Astrocyte (in vitro differentiated cells and primary cell): Measurements from ENCODE around the gene PADI4. TPM values are rescaled to one million over a fixed set of nuclear protein-coding genes. Genes with fewer than 3 reads are reported as not detected.

Experiments
- DNase-seq: peaks from one replicate; pipeline ENCODE4 v3.0.0-alpha.2; 2010; ENCODE audit warnings: low read depth
- FAIRE-seq: peaks from 2 replicates; lab custom pipeline; 2011; peaks lifted over from hg19 to GRCh38; lab: Jason Lieb, UNC
- H2AFZ ChIP-seq: 2 replicates; pipeline ENCODE4 v1.6.0; 2012; ENCODE audit warnings: low read depth, low read length, inconsistent platforms
- H3K27ac ChIP-seq: 2 replicates; pipeline ENCODE4 v1.5.1; 2011; ENCODE audit warnings: low read depth, low read length, inconsistent platforms
- H3K27me3 ChIP-seq: 2 replicates; pipeline ENCODE4 v1.6.0; 2011; ENCODE audit warnings: low read length, inconsistent platforms; ENCODE audit not compliant: insufficient read depth
- H3K36me3 ChIP-seq: 2 replicates; pipeline ENCODE4 v1.5.1; 2011; ENCODE audit warnings: low read length, inconsistent platforms; ENCODE audit not compliant: insufficient read depth
- H3K4me1 ChIP-seq: 2 replicates; pipeline ENCODE4 v1.5.1; 2011; ENCODE audit warnings: low read length, inconsistent platforms; ENCODE audit not compliant: insufficient read depth
- H3K4me2 ChIP-seq: 2 replicates; pipeline ENCODE4 v1.6.0; 2012; ENCODE audit warnings: low read length, inconsistent platforms
- H3K4me3 ChIP-seq: 2 replicates; pipeline ENCODE4 v1.5.1; 2011; ENCODE audit warnings: low read depth, mild to moderate bottlenecking, low read length, inconsistent platforms; ENCODE audit not compliant: insufficient read depth
- H3K79me2 ChIP-seq: 2 replicates; pipeline ENCODE4 v1.6.0; 2012; ENCODE audit warnings: mild to moderate bottlenecking, low read length, inconsistent platforms; ENCODE audit not compliant: insufficient read depth
- H3K9ac ChIP-seq: 2 replicates; pipeline ENCODE4 v1.6.0; 2012; ENCODE audit warnings: mild to moderate bottlenecking, low read length, inconsistent platforms
- H3K9me3 ChIP-seq: 2 replicates; pipeline ENCODE4 v1.5.1; 2012; ENCODE audit warnings: low read depth, mild to moderate bottlenecking, low read length, inconsistent platforms; ENCODE audit not compliant: insufficient read depth
- H4K20me1 ChIP-seq: 2 replicates; pipeline ENCODE4 v1.6.0; 2012; ENCODE audit warnings: low read length, inconsistent platforms; ENCODE audit not compliant: insufficient read depth
- H3K27ac Mint-ChIP-seq: one replicate; pipeline ENCODE4 v1.8.0; 2021; ENCODE audit warnings: mild to moderate bottlenecking, mixed read lengths; ENCODE audit not compliant: unreplicated experiment
- H3K27me3 Mint-ChIP-seq: one replicate; pipeline ENCODE4 v1.8.0; 2021; ENCODE audit warnings: low read depth, mixed read lengths; ENCODE audit not compliant: unreplicated experiment
- H3K36me3 Mint-ChIP-seq: one replicate; pipeline ENCODE4 v1.8.0; 2021; ENCODE audit warnings: low read depth, mixed read lengths; ENCODE audit not compliant: unreplicated experiment
- H3K4me1 Mint-ChIP-seq: one replicate; pipeline ENCODE4 v1.8.0; 2021; ENCODE audit warnings: low read depth, mixed read lengths; ENCODE audit not compliant: unreplicated experiment
- H3K4me3 Mint-ChIP-seq: one replicate; pipeline ENCODE4 v1.8.0; 2021; ENCODE audit warnings: mild to moderate bottlenecking, moderate library complexity, mixed read lengths; ENCODE audit not compliant: unreplicated experiment
- H3K9me3 Mint-ChIP-seq: one replicate; pipeline ENCODE4 v1.8.0; 2021; ENCODE audit warnings: mild to moderate bottlenecking, mixed read lengths; ENCODE audit not compliant: unreplicated experiment
- EZH2 ChIP-seq: IDR thresholded peaks from 2 replicates; pipeline ENCODE4 v1.6.1; 2012; ENCODE audit warnings: mild to moderate bottlenecking, low read length, inconsistent platforms; ENCODE audit not compliant: insufficient read depth
- total RNA-seq: library from RNA; stranded (reverse); gene quantifications from 2 replicates; pipeline ENCODE4 v1.2.1, GENCODE V29; 2021
- TF ChIP-seq, protein P1 (sequence below): IDR thresholded peaks from 2 replicates; pipeline ENCODE4 v1.5.1; 2011; ENCODE audit warnings: low read depth, mild to moderate bottlenecking, inconsistent platforms, low read length, moderate library complexity; ENCODE audit not compliant: insufficient read depth

Gene PADI4
- total RNA-seq, 1 donor from 2014 or later: not detected

- Histone ChIP-seq H3K9ac (no peak overlapping the region), H3K4me2 (no peak overlapping the region), H3K4me3 (no peak overlapping the region), H3K27ac (no peak overlapping the region), H3K27me3 (no peaks in the 10 kb centered on the region), H3K79me2 (no peaks in the 10 kb centered on the region), H3K9me3 (no peaks in the 10 kb centered on the region), H3K4me1 (no peaks in the 10 kb centered on the region), H3K36me3 (no peaks in the 10 kb centered on the region), H4K20me1 (no peaks in the 10 kb centered on the region), H2AFZ (no peak overlapping the region)
- DNase-seq: peak; percentile 19
- Mint-ChIP-seq H3K36me3 (peaks cover 2% of the 10 kb centered on the region), H3K4me1 (peaks cover 7% of the 10 kb centered on the region), H3K27me3 (peaks cover 45% of the 10 kb centered on the region), H3K9me3 (peaks cover 7% of the 10 kb centered on the region), H3K27ac (no peak overlapping the region), H3K4me3 (no peak overlapping the region)
- no peak for FAIRE-seq
- TF ChIP-seq, protein P1, sequence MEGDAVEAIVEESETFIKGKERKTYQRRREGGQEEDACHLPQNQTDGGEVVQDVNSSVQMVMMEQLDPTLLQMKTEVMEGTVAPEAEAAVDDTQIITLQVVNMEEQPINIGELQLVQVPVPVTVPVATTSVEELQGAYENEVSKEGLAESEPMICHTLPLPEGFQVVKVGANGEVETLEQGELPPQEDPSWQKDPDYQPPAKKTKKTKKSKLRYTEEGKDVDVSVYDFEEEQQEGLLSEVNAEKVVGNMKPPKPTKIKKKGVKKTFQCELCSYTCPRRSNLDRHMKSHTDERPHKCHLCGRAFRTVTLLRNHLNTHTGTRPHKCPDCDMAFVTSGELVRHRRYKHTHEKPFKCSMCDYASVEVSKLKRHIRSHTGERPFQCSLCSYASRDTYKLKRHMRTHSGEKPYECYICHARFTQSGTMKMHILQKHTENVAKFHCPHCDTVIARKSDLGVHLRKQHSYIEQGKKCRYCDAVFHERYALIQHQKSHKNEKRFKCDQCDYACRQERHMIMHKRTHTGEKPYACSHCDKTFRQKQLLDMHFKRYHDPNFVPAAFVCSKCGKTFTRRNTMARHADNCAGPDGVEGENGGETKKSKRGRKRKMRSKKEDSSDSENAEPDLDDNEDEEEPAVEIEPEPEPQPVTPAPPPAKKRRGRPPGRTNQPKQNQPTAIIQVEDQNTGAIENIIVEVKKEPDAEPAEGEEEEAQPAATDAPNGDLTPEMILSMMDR: peak; percentile 92
- TF ChIP-seq EZH2: no peak
These were observed 28.1 kb downstream of the PADI4 start for GRCh38 chr1:17335821-17336710.

- Histone ChIP-seq H3K9ac (no peak overlapping the region), H3K4me3 (no peak overlapping the region), H2AFZ (no peak overlapping the region), H3K4me2 (no peak overlapping the region), H3K36me3 (no peaks in the 10 kb centered on the region), H4K20me1 (no peaks in the 10 kb centered on the region), H3K79me2 (no peaks in the 10 kb centered on the region), H3K27me3 (no peaks in the 10 kb centered on the region), H3K27ac (no peak overlapping the region), H3K9me3 (no peaks in the 10 kb centered on the region), H3K4me1 (no peaks in the 10 kb centered on the region)
- H3K9me3 Mint-ChIP-seq: peaks cover 3% of the 10 kb centered on the region
- no peak for TF ChIP-seq EZH2
- TF ChIP-seq, protein P1: no peak
- peaks cover 7% of the 10 kb centered on the region for H3K4me1 Mint-ChIP-seq
- peaks cover 31% of the 10 kb centered on the region for H3K27me3 Mint-ChIP-seq
- no peaks in the 10 kb centered on the region for H3K36me3 Mint-ChIP-seq
- DNase-seq (no peak), FAIRE-seq (no peak)
- no peak overlapping the region for H3K27ac Mint-ChIP-seq
- H3K4me3 Mint-ChIP-seq: no peak overlapping the region
These were observed 30.9 kb downstream of the PADI4 start for GRCh38 chr1:17338706-17339493.
